GM12801 (cell line): ENCODE data around the gene WDR47.

Source experiments
- CTCF ChIP-seq: IDR thresholded peaks from one replicate; pipeline ENCODE4 v1.5.1; 2011; ENCODE audit warnings: control low read depth; ENCODE audit not compliant: insufficient read length; ENCODE audit errors: extremely low read depth

Gene WDR47

GRCh38 chr1:108955881-108956280 is 86.0 kb downstream of the WDR47 start:
- no peak for TF ChIP-seq CTCF

- no peak for TF ChIP-seq CTCF
Observed at GRCh38 chr1:108955111-108955510, 86.8 kb downstream of the WDR47 start.

- TF ChIP-seq CTCF, result no peak
Observed at GRCh38 chr1:108953452-108953851, 88.5 kb downstream of the WDR47 start.

- TF ChIP-seq CTCF, result no peak
Observed at GRCh38 chr1:108951242-108951641, 90.7 kb downstream of the WDR47 start.

- TF ChIP-seq CTCF, result no peak
Observed at GRCh38 chr1:108949044-108949443, 92.9 kb downstream of the WDR47 start.

GRCh38 chr1:108947871-108948525 is 93.9 kb downstream of the WDR47 start:
- no peak for TF ChIP-seq CTCF

GRCh38 chr1:108936170-108936569 is 105.7 kb downstream of the WDR47 start:
- no peak for TF ChIP-seq CTCF
